Pancreas (tissue), 10 donors: Measurements from ENCODE around the gene MLH3. TPM values are rescaled to one million over a fixed set of nuclear protein-coding genes. Genes with fewer than 3 reads are reported as not detected.

ENCODE experiments used
- ATAC-seq, 4 donors: fragments of 200-7000 bp; cut with Tn5 transposase; one replicate each; pipeline versions ENCODE4 v1.8.0 to v1.9.1; 2020; ENCODE audit warnings: mild to moderate bottlenecking in 4 of 4, moderate library complexity in 4 of 4
- DNase-seq, 6 donors: peaks; one replicate each; pipeline ENCODE4 v3.0.0-alpha.2; 2020
- FAIRE-seq: peaks from 2 replicates; lab custom pipeline; 2012; peaks lifted over from hg19 to GRCh38; lab: Jason Lieb, UNC
- H3K27ac ChIP-seq, 4 donors: fragments of 200-600 bp; sonication (generic); 1 replicate in 3 of 4; 2 replicates in 1 of 4; pipeline versions ENCODE4 v1.5.0 to v1.8.0; 2020
- H3K27me3 ChIP-seq, 4 donors: fragments of 200-600 bp; one replicate each; pipeline ENCODE4 v1.8.0; 2021
- H3K36me3 ChIP-seq, 3 donors: fragments of 200-600 bp; sonication (generic) in 1 of 3; one replicate each; pipeline versions ENCODE4 v1.5.0 to v1.8.0; 2020 to 2021
- H3K4me1 ChIP-seq, 3 donors: fragments of 200-600 bp; one replicate each; pipeline ENCODE4 v1.8.0; 2021
- H3K4me3 ChIP-seq, 4 donors: fragments of 200-600 bp; sonication (generic) in 2 of 4; one replicate each; pipeline versions ENCODE4 v1.5.0 to v1.8.0; 2020 to 2021
- H3K9me3 ChIP-seq, 4 donors: fragments of 200-600 bp; one replicate each; pipeline ENCODE4 v1.8.0; 2021
- CTCF ChIP-seq, 4 donors: fragments of 200-600 bp; sonication (generic) in 3 of 4; IDR thresholded peaks; one replicate each; pipeline versions ENCODE4 v1.5.0 to v1.8.0; 2021; ENCODE audit warnings: antibody characterized with exemption in 4 of 4
- WGBS, 2 donors: extraction: QIAGEN DNeasy Blood & Tissue Kit; methylation state at CpG; one replicate each; pipeline ENCODE4 v1.1.7; 2013; 5-methylcytosine and 5-hydroxymethylcytosine counted together
- intact Hi-C, 3 donors: fragments of 100-400 bp; cut with DNase I; formaldehyde crosslinking; loops; one replicate each; pipeline versions ENCODE4 v1.11.1 to v1.14.2; 2022
- polyA plus RNA-seq, 2 donors: library from polyadenylated mRNA; stranded (reverse); fragments of 200-250 nt; gene quantifications; one replicate each; pipeline ENCODE4 v1.2.3, GENCODE V29; 2013
- total RNA-seq, 6 donors: library from RNA; stranded (reverse); fragmentation: NEBNext Ultra II Directional in 4 of 6; extraction: Animal tissue kit (Norgen Biotek cat#: 25700) in 4 of 6; gene quantifications; one replicate each; pipeline versions ENCODE4 v1.2.1 to v1.2.4, GENCODE V29; 2021 to 2023
- donor health status: healthy with polysubstance abuse.
- donor health status: DM: no; HTN: no; CAD: no; lungs with moderate emphysema.
- donor health status: DM: no; HTN: no; CAD: no.
- donor health status: control.
- donor health status: control.
- donor health status: Bipolar disorder and iron deficiency.
- donor health status: DM: yes; HTN: yes; CAD: no.
- donor health status: DM: no; HTN: no; CAD: no.
- donor health status: DM: no; HTN: no; CAD: no.
- donor health status: DM: yes; HTN: yes; CAD: no.

Gene MLH3
- total and polyA plus RNA-seq, 8 donors, result 9.4 to 23.5 (median 13.6) TPM

- peak in 1 of 4 donors; percentile 42 for ATAC-seq
- intact Hi-C loops, result no loop called here
Observed at GRCh38 chr14:75022655-75023054, 28.6 kb downstream of the MLH3 start.

GRCh38 chr14:75018694-75019093 is 32.6 kb downstream of the MLH3 start:
- ATAC-seq (peak; percentile 89 to 98 (median 96)), FAIRE-seq (peak; percentile 45), DNase-seq (peak in 4 of 6 donors; percentile 42 to 56 (median 46))
- Histone ChIP-seq H3K9me3 (no peaks in the 10 kb centered on the region), H3K27ac (peak overlapping the region in 3 of 4 donors; percentile 9 to 70 (median 67)), H3K4me3 (no peak overlapping the region), H3K36me3 (peaks cover 0 to 43% (median 9%) of the 10 kb centered on the region in 3 donors), H3K27me3 (no peaks in the 10 kb centered on the region), H3K4me1 (peaks cover 8 to 16% (median 8%) of the 10 kb centered on the region in 3 donors)
- intact Hi-C loops, result no loop called here
- no peak for TF ChIP-seq CTCF (IDR thresholded peaks at IDR 0.05)
- WGBS, 2 donors, result 10 to 14% methylated on average over 3 of the region's 3 CpGs

More at GRCh38 chr14:75022655-75023054, 28.6 kb downstream of the MLH3 start:
- Histone ChIP-seq H3K4me3 (no peak overlapping the region), H3K9me3 (no peaks in the 10 kb centered on the region), H3K4me1 (peaks cover 8 to 16% (median 8%) of the 10 kb centered on the region in 3 donors), H3K27me3 (no peaks in the 10 kb centered on the region), H3K36me3 (peaks cover 0 to 18% (median 3%) of the 10 kb centered on the region in 3 donors), H3K27ac (no peak overlapping the region)
- WGBS, 2 donors, result 79 to 84% methylated on average over 8 of the region's 8 CpGs
- DNase-seq (no peak), FAIRE-seq (no peak)
- TF ChIP-seq CTCF (IDR thresholded peaks at IDR 0.05), result no peak

GRCh38 chr14:75016815-75017214 is 34.5 kb downstream of the MLH3 start:
- intact Hi-C loops, result no loop called here
- DNase-seq (no peak), FAIRE-seq (no peak), ATAC-seq (no peak)
- TF ChIP-seq CTCF (IDR thresholded peaks at IDR 0.05), result no peak
- H3K27me3 ChIP-seq, result no peaks in the 10 kb centered on the region
- no peaks in the 10 kb centered on the region for H3K9me3 ChIP-seq
- WGBS, 2 donors, result 89 to 94% methylated on average over 3 of the region's 3 CpGs
- H3K4me3 ChIP-seq, result no peak overlapping the region
- peaks cover 8 to 16% (median 8%) of the 10 kb centered on the region in 3 donors for H3K4me1 ChIP-seq
- H3K27ac ChIP-seq, result no peak overlapping the region
- H3K36me3 ChIP-seq, result peaks cover 0 to 32% (median 9%) of the 10 kb centered on the region in 3 donors

GRCh38 chr14:75015496-75015895 is 35.8 kb downstream of the MLH3 start:
- Histone ChIP-seq H3K27ac (no peak overlapping the region), H3K4me1 (peaks cover 8 to 16% (median 8%) of the 10 kb centered on the region in 3 donors), H3K9me3 (no peaks in the 10 kb centered on the region), H3K4me3 (no peak overlapping the region), H3K27me3 (no peaks in the 10 kb centered on the region), H3K36me3 (peaks cover 0 to 31% (median 7%) of the 10 kb centered on the region in 3 donors)
- no peak for TF ChIP-seq CTCF (IDR thresholded peaks at IDR 0.05)
- DNase-seq (no peak), ATAC-seq (no peak), FAIRE-seq (no peak)
- WGBS, 2 donors, result 83 to 87% methylated on average over 5 of the region's 5 CpGs
- intact Hi-C loops, result no loop called here

- TF ChIP-seq CTCF (IDR thresholded peaks at IDR 0.05), result no peak
- FAIRE-seq (no peak), ATAC-seq (peak in 2 of 4 donors; percentile 36 to 59), DNase-seq (no peak)
- Histone ChIP-seq H3K36me3 (peaks cover 0 to 40% (median 11%) of the 10 kb centered on the region in 3 donors), H3K4me3 (no peak overlapping the region), H3K4me1 (peaks cover 1 to 6% (median 4%) of the 10 kb centered on the region in 3 donors), H3K27me3 (no peaks in the 10 kb centered on the region), H3K27ac (no peak overlapping the region), H3K9me3 (no peaks in the 10 kb centered on the region)
- WGBS, 2 donors, result 82 to 83% methylated on average over 6 of the region's 6 CpGs
- intact Hi-C loops, result no loop called here
Observed at GRCh38 chr14:75013290-75013689, 38.0 kb downstream of the MLH3 start.
